IPS DF 19.7 (cell line): ENCODE data around the gene TLR7.

ENCODE experiments used
- DNase-seq: peaks from one replicate; pipeline ENCODE4 v3.0.0-alpha.2; 2013; ENCODE audit warnings: low read depth, low spot score

Gene TLR7

GRCh38 chrX:12891171-12891570, 24.3 kb downstream of the TLR7 start:
- DNase-seq = no peak

GRCh38 chrX:12891915-12892506, 25.1 kb downstream of the TLR7 start:
- no peak for DNase-seq

- DNase-seq = no peak
Observed at GRCh38 chrX:12892716-12893115, 25.8 kb downstream of the TLR7 start.

- no peak for DNase-seq
Observed at GRCh38 chrX:12894074-12895030, 27.5 kb downstream of the TLR7 start.

GRCh38 chrX:12895866-12896265, 29.0 kb downstream of the TLR7 start:
- no peak for DNase-seq

GRCh38 chrX:12896935-12897334, 30.1 kb downstream of the TLR7 start:
- DNase-seq = no peak

GRCh38 chrX:12898073-12898472, 31.2 kb downstream of the TLR7 start:
- no peak for DNase-seq

GRCh38 chrX:12899506-12899905, 32.6 kb downstream of the TLR7 start:
- DNase-seq = no peak

GRCh38 chrX:12901486-12901885, 34.6 kb downstream of the TLR7 start:
- no peak for DNase-seq

GRCh38 chrX:12903646-12904045, 36.8 kb downstream of the TLR7 start:
- no peak for DNase-seq

- DNase-seq = no peak
Observed at GRCh38 chrX:12906046-12906761, 39.3 kb downstream of the TLR7 start, which contains the start of gene TLR8. TLR8 (plus strand) TSS chrX:12906620; CDS start chrX:12906707, 87 bp downstream.

GRCh38 chrX:12910423-12911121, 43.7 kb downstream of the TLR7 start:
- no peak for DNase-seq

GRCh38 chrX:12911122-12911470, 44.2 kb downstream of the TLR7 start:
- no peak for DNase-seq

- DNase-seq = no peak
Observed at GRCh38 chrX:12912791-12913482, 46.1 kb downstream of the TLR7 start.

GRCh38 chrX:12917753-12918152, 50.9 kb downstream of the TLR7 start:
- DNase-seq = no peak

- no peak for DNase-seq
Observed at GRCh38 chrX:12919051-12919450, 52.2 kb downstream of the TLR7 start.

- DNase-seq = no peak
Observed at GRCh38 chrX:12919620-12920019, 52.7 kb downstream of the TLR7 start.

- DNase-seq = no peak
Observed at GRCh38 chrX:12920990-12921389, 54.1 kb downstream of the TLR7 start.

- DNase-seq = no peak
Observed at GRCh38 chrX:12921886-12922598, 55.2 kb downstream of the TLR7 start.

- no peak for DNase-seq
Observed at GRCh38 chrX:12922599-12922919, 55.7 kb downstream of the TLR7 start.

GRCh38 chrX:12929701-12930100, 62.8 kb downstream of the TLR7 start:
- no peak for DNase-seq
